ENCODE results near the gene KCNB1.

GRCh38 chr20:49411221-49411925 lies 71.1 kb downstream of the KCNB1 start:
- TF ChIP-seq CTCF (IDR thresholded peaks at IDR 0.05) (no peak), POLR2A (IDR thresholded peaks at IDR 0.05) (no peak)

Measured in uterus (tissue), 2 donors.